B cell (primary cell): ENCODE results near the gene CATSPER3.

Source experiments
- EZH2 ChIP-seq: IDR thresholded peaks from 2 replicates; pipeline ENCODE4 v1.6.1; 2012; ENCODE audit warnings: borderline replicate concordance, low read depth, mild to moderate bottlenecking, moderate library complexity, low read length; ENCODE audit not compliant: insufficient read depth, poor library complexity, severe bottlenecking
- TF ChIP-seq, protein P1 (sequence below): fragments of 200-600 bp; IDR thresholded peaks from one replicate; pipeline ENCODE4 v1.8.0; 2022; ENCODE audit warnings: antibody characterized with exemption, mild to moderate bottlenecking

DNA sequence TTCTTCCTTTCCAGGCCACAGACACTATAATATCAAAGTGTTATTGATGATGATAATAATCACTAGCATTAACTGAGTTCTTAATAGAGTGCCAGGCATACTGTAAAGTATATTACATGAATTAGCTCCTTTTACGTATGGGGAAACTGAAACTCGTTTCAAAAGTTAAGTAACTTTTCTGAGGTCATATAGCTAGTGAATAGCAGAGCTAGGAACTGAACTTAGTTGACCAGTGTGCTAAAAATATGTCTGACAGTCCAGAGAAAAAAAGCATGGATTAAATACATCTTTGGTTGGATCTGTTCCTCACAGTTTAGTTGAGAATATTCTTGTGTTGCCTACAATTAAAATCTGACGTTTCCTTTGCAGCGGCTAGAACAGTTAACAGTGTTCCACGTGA, 18.4 kb upstream of the CATSPER3 start:
- TF ChIP-seq, protein P1, sequence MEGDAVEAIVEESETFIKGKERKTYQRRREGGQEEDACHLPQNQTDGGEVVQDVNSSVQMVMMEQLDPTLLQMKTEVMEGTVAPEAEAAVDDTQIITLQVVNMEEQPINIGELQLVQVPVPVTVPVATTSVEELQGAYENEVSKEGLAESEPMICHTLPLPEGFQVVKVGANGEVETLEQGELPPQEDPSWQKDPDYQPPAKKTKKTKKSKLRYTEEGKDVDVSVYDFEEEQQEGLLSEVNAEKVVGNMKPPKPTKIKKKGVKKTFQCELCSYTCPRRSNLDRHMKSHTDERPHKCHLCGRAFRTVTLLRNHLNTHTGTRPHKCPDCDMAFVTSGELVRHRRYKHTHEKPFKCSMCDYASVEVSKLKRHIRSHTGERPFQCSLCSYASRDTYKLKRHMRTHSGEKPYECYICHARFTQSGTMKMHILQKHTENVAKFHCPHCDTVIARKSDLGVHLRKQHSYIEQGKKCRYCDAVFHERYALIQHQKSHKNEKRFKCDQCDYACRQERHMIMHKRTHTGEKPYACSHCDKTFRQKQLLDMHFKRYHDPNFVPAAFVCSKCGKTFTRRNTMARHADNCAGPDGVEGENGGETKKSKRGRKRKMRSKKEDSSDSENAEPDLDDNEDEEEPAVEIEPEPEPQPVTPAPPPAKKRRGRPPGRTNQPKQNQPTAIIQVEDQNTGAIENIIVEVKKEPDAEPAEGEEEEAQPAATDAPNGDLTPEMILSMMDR = no peak
- TF ChIP-seq EZH2 = no peak
